HG03064 (cell line): ENCODE measurements around the gene GNA15.

Experiments
- ATAC-seq: cut with Tn5 transposase; IDR thresholded peaks from one replicate; pipeline ENCODE4 v1.9.1; 2021; ENCODE audit warnings: low read depth; ENCODE audit not compliant: unreplicated experiment

GNA15 gene

DNA sequence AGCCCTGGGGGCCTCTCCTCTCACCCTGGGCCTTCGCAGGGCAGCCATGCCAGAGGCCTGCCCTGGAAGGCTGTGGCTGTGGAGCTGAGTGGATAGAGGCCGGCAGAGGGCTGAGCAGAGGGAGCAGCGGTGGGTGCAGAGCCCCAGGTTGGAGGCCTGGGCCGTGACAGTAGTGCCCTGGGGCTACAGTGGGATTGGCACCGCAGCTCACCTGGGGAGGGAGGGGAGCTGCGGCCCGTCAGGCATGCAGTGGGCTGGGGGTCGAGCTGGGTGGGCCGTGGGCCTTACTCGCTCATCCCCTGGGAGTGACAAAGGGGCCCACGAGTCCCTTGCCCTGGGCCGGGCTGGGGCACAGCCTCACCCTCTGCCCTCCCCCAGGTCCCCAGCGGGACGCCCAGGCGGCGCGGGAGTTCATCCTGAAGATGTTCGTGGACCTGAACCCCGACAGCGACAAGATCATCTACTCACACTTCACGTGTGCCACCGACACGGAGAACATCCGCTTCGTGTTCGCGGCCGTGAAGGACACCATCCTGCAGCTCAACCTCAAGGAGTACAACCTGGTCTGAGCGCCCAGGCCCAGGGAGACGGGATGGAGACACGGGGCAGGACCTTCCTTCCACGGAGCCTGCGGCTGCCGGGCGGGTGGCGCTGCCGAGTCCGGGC, 15.1 kb upstream of the GNA15 start:
- ATAC-seq: no peak

DNA sequence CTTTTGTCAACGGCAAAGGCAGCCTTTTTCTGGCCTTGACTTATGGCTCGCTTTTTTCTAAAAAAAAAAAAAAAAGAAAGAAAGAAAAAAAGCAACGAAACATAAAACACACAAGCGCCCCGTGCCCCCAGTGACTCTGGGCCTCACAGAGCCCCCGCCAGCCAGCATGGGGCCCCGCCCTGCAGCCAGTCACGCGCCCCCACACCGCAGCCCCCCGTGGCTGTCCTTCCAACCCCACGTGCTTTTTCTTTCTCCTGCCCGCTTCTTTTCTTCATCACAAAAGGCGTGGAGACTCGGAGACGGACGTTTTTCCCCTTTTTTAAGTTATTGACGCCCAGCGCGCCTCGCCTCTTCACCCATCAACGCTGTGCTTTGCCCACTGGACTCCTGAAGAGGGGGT, 14.4 kb upstream of the GNA15 start:
- ATAC-seq: no peak

DNA sequence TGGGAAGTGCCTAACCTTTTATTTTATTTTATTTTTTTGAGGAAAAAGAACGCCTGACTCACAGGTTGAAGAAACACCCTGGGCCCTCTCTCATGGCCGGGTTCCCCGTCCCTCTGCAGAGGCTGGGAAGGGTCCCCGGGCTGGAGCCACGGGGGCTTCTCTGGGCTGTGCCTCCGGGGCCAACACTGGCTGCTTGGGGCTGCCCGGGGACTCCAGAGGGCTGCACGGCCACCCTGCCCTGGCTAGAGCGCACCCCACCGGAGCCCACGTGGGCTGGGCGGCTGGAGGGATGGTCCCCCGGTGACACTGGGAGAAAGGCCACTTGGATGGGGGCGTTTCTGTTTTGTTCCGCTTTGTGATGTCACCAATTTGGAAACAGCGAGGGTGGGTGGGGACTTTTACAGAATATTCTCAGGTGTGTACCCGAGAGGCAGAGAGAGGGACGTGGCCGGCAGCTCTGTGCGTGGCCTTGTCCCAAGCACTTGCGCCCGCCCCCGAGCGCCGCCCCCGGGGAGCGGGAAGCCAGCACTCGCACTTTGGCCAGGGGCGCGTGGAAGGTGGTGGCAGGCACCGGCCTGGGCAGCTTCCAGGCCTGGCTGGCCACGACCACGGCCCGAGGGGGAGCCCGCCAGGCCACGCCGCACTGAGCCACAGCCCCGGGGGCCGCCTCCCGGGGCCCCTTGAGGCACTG, 13.9 kb upstream of the GNA15 start:
- ATAC-seq: no peak

DNA sequence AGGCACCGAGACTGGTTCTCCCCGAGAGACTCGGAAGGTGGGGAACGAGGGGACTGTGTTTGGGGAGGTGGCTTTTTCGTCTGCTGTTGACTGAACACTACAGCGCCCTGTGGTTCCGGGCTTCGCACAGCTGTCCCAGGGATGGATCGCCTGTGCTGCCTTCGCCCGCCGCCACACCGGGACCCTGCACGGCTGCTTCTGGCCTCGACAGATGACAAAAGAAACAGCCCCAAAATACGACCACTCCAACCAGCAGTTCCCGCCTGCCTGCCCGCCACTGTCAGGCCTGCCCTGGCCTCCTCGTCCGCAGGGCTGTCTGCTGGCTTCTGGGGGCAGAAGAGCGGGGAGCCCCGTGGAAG, 13.3 kb upstream of the GNA15 start:
- no peak for ATAC-seq

DNA sequence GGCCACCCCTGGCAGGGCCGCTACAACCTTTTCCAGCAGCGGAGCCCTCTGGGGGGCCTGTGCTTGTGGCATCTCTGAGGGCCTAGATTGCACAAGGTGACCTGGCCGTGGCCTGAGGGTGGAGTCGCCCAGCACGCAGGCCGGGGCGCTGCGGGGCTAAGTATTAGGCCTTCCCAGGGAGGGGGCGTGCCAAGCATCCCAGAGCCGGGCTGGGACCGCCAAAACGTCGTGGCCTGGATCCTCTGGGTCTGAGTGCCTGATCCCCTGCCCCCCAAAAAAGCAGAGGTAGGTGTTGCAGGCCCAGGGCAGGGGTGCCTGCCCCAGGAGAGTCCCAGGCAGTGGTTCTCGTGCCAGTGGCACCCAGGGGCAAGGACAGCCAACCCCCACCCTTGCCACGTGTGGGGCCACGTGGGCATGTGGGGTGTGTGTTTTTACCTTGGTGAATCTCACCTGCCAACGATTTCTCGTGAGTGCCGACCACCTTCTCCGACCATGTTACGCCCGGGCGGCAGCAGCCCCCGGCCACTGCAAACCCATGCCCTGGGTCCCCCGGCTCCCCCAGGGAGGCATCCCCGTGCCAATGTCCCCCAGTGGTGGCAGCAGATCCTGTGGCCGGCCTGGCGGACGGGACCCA, 12.6 kb upstream of the GNA15 start:
- no peak for ATAC-seq

DNA sequence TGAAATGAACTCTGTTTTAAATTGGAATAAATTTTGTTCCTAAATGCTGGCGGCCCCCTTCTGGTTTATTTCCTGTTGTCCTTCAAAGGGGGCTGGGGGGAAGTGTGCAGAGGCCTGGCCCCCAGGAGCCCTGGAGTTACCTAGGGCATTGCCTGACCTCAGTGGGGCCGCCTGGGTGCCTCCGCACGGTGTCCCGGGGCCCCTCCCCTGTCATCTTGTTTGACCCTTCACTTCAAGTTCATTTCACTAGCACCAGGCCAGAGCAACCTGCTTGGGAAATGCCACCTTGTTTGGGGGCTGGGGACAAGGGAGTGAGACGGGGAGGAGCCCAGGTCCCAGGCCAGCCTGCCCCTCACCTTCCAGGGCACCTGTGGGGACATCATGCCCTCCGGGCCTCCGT, 11.9 kb upstream of the GNA15 start:
- no peak for ATAC-seq

DNA sequence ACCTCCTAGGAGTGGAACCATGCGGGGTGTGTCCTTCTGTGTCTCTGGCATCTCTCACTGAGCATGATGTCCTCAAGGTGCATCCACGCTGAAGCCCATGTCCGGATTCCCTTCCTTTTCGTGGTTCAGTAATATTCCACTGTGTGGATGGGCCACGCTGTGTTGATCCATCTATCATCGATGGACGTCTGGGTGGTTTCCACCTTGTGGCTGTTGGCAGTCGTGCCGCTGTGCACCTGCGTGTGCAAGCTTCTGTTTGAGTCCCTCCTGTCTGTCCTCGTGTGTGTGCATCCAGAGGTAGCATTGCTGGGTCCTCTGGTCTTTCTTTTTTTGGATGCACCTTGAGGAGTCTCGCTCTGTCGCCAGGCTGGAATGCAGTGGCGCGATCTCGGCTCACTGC, 11.2 kb upstream of the GNA15 start:
- ATAC-seq: no peak

DNA sequence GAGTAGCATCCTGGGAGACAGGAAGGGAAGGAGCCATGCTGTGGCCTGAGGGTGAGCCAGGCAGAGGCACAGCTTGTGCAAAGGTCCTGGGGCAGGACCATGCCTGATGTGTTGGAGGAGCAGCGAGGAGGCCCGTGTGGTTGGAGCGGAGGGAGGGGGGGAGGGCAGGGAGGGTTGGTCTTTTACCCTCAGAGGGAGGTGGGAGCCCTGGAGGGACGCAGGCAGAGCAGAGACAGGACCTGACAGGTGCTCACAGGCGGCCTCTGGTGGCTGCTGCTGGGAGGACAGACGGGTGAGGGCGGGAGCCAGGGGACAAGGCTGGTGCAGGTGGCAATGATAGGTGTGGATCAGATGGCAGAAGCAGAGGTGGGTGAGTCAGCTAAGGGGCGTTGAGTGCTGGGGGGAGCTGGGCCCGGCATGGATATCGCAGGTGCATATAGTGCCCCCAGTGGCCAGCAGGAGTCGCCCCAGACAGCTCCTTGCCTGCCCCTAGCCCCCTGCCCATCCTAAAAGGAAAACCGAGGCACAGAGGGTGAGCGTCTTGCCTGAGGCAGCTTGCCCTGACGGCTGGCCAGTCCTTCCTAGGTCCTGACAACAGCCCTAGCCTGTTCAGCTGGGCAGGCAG, 9.8 kb upstream of the GNA15 start:
- ATAC-seq: no peak

DNA sequence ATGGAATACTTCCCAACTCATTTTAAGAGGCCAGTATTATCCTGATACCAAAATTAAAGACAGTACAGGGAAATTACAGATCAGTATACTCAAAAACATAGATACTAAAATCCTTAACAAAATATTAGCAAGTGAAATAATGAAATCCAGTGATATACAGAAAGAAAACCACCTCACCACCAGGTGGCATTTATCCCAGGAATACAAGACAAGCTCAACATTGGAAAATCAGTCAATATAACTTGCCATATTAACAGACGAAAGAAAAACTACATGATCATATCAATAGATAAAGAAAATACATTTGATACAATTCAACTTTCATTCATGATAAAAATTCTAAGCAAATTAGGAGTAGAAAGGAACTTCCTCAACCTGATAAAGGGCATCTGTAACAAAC, 6.7 kb upstream of the GNA15 start:
- ATAC-seq: no peak

DNA sequence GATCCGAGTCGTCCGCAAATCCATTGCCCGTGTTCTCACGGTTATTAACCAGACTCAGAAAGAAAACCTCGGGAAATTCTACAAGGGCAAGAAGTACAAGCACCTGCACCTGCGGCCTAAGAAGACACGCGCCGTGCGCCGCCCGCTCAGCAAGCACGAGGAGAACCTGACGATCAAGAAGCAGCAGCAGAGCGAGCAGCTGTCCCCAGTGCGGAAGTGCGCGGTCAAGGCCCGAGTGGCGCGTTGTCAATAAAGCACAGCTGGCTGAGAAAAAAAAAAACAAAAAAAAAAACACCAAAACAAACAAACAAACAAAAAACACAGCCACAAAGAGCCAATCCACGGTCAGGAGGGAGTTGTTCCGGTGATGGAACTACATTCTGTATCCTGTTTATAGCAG, 4.7 kb upstream of the GNA15 start:
- no peak for ATAC-seq

DNA sequence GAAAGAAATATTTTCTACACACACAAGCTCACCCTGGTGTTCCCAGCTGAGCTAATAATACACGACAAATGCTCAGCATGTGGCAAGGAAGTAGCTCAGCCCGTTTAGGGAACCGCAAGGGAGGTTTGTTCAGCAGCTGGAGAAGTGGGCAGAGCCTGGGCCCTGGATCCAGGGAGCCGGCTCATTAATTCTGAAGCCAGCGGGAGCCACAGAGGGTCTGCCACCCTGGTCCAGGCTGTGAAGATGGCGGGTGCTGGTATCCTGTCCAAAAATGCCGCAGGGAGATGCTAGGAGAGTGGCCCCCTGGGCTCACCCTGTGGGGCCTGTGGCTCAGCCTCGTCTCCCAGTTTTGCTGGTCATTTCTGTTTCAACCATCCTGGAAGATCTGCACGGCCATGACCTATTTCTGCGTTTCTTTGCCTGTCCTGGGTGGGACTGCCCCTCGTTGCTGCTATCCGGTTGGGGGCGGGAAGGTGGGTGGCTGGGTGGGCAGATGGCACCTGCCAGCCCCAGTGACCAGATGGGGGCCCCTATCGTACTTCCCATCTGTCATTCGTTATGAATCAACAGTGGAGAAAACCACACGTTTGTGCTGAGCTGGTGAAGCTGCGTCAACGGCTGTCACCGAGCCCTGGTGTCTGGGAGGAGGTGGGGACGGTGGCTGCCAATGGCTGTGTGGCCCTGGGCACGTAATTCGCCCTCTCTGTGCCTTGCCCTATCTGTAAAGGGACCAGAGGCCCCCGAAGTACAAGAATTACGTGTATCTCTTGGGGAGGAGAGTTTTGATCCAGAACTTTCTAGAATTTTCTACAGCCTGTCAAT, 2.7 kb upstream of the GNA15 start:
- no peak for ATAC-seq

DNA sequence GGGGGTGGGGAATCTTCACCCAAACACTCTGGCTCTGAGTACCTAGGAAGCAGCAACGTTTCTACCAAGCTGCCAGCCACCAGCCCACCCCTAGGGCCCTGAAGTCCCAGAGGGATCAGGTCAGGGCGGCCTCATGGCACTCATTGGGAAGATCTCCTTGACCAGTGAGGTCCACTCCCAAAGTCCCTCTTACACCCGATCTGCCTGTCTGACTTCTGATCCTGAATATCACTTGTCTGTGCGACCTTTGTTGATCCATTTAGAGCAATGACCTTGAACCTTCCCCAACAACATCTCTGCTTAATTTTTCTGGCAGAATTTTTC, 2.1 kb upstream of the GNA15 start:
- ATAC-seq: no peak

DNA sequence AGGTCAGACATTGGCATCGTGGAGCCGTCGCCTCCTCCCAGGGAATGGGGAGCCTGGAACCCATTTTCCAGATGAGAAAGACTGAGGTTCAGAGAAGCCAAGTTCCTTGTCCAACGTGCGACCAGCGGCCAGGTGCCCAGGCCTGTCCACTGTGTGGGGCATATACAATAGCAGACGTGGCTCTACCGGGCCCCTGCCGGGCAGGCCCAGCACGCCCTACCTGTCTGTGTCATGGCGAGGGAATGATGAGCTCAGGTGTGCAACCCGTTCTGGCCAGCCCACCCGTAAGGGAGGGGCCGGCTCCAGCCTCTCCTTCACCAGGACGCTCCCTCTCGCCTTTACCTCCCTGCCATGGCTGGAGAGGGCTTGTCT, 837 bp downstream of the GNA15 start:
- ATAC-seq: no peak

DNA sequence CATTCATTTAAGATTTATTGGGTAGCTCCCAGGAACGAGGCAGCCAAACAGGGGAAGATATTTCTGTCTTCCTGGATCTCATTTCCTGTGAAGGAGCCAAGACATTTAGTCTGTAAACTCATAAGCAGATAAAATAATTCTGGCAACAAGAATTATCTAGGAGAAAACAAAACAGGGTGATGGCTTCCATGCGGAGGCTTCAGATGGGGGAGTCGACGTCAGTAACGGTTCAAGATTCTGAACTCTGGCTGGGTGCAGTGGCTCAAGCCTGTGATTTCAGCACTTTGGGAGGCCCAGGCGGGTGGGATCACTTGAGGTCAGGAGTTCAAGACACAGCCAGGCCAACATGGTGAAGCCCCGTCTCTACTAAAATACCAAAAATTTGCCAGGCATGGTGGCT, 1.3 kb downstream of the GNA15 start:
- no peak for ATAC-seq

DNA sequence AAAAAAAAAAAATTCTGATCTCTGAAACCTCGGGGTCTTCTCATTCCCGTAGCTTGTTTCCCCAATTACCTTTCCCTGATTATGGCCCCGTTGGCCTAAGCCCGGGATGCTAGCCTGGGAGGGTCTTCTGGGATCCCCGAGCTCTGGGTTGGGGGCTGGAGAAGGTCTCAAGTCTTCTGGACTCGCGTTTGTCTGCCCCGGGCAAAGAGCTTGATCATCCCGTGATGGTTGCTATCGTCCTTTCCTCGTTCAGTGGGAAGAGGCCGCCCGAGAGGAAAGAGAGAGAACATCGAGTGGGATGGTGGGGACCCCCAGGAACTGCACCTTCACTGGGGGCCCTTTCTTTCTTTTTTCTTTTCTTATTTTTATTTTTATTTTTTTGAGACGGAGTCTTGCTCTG, 2.4 kb downstream of the GNA15 start:
- ATAC-seq: no peak

DNA sequence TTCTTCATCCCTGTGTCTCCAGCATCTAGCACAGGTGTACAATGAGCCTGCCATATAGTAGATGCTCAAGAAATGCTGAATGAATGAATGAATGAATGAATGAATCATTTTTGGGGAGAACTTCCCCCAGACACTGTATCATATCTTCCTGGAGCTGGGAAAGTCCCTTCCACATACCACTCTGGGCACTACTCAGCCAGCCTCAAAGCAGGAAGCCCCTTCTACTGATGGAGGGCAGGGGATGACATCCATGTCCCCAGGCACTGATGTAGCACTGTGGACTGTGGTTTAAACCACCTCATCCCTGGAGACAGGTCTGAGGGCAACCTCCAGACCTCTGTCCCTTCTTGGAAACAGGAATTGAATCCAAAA, 4.8 kb downstream of the GNA15 start:
- no peak for ATAC-seq

DNA sequence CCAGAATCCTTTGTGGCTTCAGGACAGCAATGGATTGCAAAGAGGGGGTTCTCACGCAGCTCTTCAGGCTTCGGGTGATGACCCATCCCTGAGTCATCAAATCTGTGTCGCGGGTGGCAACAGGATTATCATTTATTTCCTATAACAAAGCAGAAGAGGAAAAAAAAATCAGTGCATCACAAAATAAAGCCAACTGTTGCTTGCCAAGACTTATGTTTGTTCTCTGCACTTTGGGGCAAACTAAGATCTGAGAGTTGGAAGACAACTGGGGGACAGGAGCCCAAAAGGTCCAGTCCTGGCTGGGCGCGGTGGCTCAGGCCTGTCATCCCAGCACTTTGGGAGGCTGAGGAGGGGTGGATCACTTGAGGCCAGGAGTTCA, 6.4 kb downstream of the GNA15 start:
- no peak for ATAC-seq

DNA sequence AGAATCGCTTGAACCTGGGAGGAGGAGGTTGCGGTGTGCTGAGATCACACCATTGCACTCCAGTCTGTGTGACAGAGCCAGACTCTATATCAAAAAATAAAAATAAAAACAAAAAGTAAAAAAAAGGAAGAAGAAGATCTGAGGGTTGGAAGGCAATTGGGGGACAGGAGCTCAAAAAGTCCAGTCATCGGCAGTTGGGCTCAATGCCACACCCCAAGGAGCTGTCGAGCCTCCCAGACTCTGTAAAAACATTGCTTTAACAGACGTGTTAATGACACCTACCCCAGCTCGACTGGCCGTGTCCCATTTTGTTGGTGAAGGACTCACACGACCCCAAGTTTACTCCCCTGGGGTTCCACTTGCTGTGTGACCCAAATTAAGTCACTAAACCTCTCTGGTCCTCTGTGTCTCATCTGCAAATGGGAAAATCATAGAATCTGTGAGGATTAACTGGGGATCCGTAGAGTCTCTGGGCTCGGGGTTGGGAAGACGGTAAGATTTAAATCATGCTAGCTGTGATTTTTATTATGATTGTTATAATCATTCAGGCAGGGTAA, 7.0 kb downstream of the GNA15 start:
- no peak for ATAC-seq

DNA sequence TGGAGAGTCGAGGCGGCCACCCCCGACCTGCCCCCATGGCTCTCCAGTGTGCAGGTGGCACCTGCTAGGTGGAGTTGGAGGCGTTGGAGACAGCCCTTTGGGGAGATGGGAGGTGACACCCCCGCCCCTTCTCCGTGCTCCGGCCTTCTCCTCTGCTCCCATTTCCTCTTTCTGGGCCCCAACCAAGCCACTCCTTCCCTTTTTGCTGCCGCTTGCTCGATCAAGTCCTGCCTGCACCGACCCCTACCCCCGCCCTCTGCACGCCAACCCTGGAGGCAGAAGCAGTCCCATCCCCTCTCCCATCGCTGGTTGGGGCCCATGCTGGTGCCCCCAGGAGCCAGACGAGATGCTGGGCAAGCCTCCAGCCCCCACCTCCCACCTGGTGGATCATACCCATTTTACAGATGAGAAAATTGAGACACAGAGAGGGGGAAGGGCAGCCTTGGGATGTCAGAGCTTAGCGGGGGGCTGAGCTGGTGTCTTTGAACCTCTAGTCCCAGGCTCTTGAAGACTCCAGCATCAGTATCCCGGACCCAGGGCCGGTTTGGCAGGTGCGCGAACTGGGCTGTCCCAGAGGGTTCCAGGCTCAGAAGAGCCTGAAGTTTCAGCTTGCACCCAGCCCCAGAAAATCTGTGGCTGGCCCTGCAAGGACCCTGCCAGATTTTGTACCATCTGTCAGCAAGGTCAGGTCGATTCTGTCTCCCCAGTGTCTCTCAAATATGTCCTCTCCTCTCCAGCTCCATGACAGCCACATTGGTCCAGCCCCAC, 10.3 kb downstream of the GNA15 start:
- ATAC-seq: no peak

DNA sequence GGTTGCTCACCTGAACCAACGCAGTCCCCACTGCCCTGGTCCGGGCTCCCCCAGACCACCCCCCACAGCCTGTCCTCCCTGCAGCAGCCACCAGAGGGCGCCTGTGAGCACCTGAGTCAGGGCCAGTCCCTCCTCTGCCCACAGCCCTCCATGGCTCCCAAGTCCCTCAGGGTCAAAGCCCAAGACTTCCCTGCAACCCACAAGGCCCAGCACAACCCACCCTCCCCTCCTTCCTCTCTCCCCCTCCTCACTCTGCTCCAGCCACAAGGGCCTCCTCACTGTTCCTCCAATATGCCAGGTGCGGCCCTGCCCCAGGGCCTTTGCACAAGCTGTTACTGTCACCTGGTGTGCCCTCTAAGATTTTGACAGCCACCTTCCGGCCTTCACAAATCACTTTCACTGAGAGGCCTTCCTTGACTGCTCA, 10.9 kb downstream of the GNA15 start:
- ATAC-seq: no peak
